HG03565 (cell line): ENCODE measurements around the gene CRTAC1.

Source experiments
- ATAC-seq: cut with Tn5 transposase; IDR thresholded peaks from one replicate; pipeline ENCODE4 v1.9.1; 2021; ENCODE audit warnings: mild to moderate bottlenecking, moderate library complexity; ENCODE audit not compliant: unreplicated experiment

The CRTAC1 gene

DNA sequence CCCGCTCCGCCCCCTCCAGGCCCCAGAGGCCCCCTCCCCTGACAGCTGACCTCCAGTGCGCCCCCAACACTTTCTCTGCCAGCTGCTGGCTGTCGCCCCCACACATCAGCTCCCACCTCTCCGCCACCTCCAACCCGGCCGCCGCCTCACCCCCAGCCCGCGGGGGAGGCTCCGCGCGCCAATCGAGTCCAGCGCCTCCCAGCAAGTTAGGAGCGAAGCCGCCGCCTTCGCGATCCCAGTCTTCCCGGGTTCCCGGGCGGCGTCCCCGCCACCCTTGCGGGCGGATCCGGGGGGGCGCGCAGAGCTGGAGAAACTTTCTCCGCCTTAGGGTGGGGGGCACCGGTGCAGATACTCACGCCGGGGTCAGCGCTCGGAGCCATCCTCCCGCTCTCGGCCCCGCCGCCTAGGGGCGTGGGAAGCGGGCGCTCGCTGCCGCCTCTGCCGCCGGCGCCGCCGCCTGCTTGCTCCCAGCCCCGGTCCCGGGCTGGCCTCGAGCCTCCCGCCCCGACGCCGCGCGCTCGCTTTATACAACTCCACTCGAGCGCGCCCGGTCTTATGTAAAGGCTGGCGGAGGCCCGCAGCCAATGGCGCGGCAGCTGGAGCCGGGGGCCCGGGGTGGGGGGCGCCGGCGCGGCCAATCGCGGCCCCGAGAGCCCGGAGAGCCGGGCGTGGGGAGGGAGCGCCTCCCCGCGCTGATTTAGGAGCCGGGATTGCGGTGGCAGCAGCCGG lies at the start of gene CRTAC1:
CRTAC1 (minus strand) TSS at position 529 of the 729 bp plus-strand sequence; CDS start at position 380, 149 bp downstream.
- no peak for ATAC-seq

- ATAC-seq, result no peak
Observed at GRCh38 chr10:98078774-98079173, 48.4 kb upstream of the CRTAC1 start.

GRCh38 chr10:98077223-98077622 lies 46.8 kb upstream of the CRTAC1 start:
- no peak for ATAC-seq

DNA sequence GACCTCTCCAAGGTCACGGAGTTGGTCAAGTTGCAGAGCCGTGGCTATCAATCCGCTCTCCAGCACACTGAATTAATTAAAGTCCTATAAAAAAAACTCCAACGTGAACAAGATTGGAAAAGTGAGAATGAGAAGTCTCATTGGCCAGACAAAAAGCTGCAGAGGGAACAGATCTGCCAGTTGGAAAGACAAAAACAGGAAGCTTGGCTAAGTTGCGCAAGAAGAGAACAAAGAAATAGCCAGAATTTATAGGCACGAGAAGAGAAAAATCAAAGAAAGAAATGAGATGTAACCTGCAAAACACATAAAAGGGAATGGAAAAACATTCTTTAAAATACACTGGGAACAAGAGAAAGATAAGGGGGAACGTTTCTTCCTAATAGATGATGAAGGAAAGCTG lies 45.7 kb upstream of the CRTAC1 start:
- no peak for ATAC-seq

GRCh38 chr10:98074315-98074911 lies 44.0 kb upstream of the CRTAC1 start:
- ATAC-seq, result no peak

DNA sequence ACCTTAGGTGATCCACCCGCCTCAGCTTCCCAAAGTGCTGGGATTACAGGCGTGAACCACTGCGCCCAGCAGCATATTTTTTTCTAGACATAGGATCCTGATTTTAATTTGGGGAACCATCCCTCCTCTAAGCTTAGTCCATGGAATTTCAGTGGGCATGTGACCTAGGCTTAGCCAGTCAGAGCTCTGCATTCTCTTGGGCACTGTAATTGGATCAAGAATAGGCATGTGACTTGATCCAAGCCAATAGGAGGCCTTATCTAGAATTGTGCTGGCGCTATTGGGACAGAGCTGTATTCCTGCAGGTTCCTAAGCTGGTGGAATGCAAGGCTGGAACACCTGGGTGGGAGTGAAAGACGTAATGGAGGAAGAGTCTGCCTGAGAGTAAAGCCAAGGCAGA lies 36.7 kb upstream of the CRTAC1 start:
- ATAC-seq, result no peak

DNA sequence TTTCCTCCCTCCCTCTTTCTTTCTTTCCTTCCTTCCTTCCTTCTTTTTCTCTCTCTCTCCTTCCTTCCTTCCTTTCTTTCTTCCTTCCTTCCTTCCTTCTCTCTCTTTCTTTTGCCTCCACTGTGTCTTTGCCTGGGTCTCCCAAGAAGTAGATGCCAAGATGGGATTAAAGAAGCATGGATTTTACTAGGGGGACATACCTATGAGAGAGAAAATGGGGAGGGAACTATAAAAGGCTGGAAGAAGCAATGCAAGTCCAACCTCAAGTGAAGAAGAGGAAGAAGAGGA lies 33.3 kb upstream of the CRTAC1 start:
- ATAC-seq, result no peak

- no peak for ATAC-seq
Observed at GRCh38 chr10:98062424-98062823, 32.0 kb upstream of the CRTAC1 start.

- ATAC-seq, result no peak
Observed at GRCh38 chr10:98060079-98060478, 29.7 kb upstream of the CRTAC1 start.

- ATAC-seq, result no peak
Observed at GRCh38 chr10:98058295-98058694, 27.9 kb upstream of the CRTAC1 start.

- ATAC-seq, result no peak
Observed at GRCh38 chr10:98055841-98056516, 25.6 kb upstream of the CRTAC1 start.

GRCh38 chr10:98047009-98047741 lies 16.8 kb upstream of the CRTAC1 start:
- no peak for ATAC-seq

DNA sequence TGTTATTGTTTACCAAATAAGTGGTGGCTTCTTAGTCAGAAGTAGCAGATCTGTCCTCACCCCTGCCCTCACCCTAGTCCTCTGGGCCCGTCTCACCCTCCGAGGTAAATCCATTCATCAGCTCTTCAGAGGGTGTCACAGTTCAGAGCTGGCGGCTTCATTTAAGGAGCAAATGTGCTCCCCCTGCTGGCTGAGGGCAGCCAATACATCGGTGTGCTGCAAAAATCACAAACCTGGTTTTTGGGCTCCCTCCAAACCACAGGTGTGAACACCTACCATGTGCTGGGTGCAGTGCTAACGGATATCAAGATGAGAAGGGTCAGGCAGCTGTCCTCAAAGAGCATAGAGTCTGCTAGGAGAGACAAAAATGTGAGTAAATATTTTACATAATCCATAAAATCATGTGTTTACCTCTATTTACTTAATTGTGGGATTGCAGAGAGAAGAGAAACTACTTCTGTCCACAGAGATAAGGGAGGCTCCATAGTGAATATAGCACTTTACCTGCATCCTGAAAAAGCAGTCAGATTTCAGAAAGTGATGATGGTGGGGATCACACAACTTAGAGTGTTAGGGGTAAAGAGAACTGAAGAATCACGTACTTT lies 15.5 kb upstream of the CRTAC1 start:
- ATAC-seq, result no peak

- peak; percentile 41 for ATAC-seq
Observed at GRCh38 chr10:98041352-98042043, 11.1 kb upstream of the CRTAC1 start.

GRCh38 chr10:98039690-98040381 lies 9.4 kb upstream of the CRTAC1 start:
- ATAC-seq, result no peak

DNA sequence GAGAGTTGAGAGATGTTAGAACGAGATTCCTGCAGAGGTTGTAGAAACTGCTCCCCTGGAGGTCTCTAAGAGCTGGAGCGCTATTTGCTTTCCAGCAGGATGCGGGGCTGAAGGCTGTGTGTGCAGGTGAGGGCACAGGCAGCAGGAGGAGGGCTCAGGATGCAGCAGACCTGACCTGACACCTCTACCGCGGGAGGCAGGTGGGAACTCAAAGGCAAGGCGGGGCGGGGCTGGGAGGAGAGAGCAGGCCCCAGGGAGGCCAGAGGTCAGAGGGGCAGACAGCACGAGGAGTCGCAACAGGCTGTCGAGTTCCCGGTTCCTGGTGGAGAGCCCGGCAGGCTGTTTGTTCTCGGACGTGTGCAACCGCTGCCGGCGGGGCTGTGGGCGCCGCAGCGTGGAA lies 7.9 kb upstream of the CRTAC1 start:
- no peak for ATAC-seq

- no peak for ATAC-seq
Observed at GRCh38 chr10:98035599-98035998, 5.2 kb upstream of the CRTAC1 start.

- no peak for ATAC-seq
Observed at GRCh38 chr10:98033515-98033914, 3.1 kb upstream of the CRTAC1 start.

- ATAC-seq, result no peak
Observed at GRCh38 chr10:98031440-98031839, 1.0 kb upstream of the CRTAC1 start.

DNA sequence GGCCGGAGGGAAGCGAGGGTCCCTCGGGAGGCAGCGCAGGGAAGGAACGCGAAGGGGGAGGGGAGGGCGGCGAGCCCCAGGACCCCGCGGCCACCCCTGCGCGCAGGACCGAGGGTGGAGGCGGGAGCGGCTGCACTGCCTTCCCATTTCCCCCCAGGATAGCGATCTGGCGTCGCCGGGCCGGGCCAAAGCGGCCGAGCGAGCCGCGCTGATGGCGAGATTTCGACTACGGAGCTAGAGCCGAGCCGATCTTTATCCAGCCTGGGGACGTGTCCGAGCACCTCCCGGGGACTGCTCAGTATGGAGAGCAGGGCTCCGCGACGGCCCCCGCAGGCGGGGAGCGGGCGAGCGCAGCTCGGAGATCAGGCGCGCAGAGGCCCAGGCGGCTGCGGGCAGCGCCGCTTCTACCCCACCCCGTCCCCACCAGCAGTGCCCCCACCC lies 590 bp upstream of the CRTAC1 start:
- no peak for ATAC-seq
